Stimulated activated CD4-positive, alpha-beta T cell treated with anti-CD3 and anti-CD28 coated beads, TNF-alpha, amount 100 ng/mL, for 24 hours (primary cell): Measurements from ENCODE around the gene LMX1A.
A peak's percentile ranks its signal among the peaks of the same experiment; 100 is the strongest.

ENCODE experiments used
- DNase-seq, 3 experiments: peaks; one replicate each; pipeline ENCODE4 v3.0.0-alpha.2; 2020; ENCODE audit warnings: low read depth in 3 of 3

LMX1A gene

DNA sequence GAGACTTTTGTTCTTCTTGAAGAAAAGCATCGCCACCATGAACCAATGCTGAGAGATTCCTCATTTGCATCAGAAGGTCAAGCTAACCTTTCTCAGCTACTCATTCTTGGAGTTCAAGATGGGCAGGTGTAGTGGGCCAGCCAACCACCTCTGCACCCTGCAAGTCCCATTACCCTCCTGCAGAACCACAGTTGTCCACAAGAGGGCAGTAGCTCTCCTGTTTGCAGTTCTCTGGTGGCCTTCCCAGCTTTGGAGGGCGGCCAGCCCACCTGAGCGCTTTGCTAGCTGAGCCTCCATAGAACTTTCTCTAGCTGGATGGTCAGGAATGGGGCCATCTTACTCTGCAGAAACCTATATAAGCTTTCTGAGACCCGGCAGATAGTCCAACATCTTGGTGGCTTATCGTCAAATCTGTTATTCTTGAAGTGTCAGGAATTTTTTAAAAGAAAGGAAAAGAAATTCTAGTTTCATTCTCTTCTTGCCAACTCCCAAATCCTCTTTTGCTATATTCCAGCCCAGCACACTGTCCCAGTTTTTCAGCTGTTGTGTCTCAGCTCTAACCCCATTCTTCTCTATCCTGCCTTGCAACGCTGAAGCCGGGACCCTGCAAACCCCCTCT, 11.0 kb upstream of the LMX1A start:
- DNase-seq, result peak; percentile 42 to 73 (median 64)

DNA sequence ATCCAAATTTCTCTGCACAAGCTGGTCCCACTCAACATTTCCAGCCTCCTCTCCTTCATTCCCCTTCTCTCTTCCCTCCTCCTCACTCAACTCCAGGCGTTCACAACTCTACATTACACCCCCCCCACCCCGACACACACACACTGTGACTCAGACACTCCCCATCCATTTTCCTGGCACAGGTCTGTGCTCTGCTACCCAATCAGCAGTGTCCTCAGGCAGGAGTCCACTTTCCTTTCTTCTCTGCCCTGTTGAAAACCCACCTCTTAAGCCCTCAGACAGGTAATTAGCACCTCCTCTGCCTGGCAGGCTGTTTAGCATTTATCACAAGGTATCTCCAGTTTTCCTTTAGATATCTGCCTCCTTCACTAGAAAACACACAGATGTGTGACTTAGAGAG, 8.8 kb upstream of the LMX1A start:
- no peak for DNase-seq

- no peak for DNase-seq
Measured at GRCh38 chr1:165364568-165365133, 8.1 kb upstream of the LMX1A start.

GRCh38 chr1:165356876-165357275, 361 bp upstream of the LMX1A start:
- no peak for DNase-seq

GRCh38 chr1:165355139-165355976, 1.2 kb downstream of the LMX1A start:
- DNase-seq, result no peak

DNA sequence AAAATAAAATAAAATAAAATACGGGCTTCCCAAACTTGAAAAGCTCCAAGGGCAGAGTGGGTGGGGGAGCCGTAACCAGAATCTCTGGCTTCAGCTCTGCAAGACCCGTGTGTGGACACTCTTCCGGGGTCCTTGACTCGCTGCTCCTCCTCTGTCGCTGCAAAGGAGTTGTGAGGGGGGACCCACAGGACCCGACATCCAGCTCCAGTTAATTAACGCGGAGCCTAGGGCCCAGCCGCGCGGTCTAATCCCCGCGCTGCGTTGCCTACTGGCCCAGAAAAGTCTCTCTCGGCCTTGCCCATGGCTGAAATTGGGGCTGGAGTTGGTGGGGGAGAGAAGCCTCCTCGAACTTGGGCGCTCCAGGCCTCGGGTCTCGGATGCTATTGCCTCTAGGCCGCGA, 1.8 kb downstream of the LMX1A start:
- DNase-seq, result no peak

GRCh38 chr1:165353731-165354671, 2.5 kb downstream of the LMX1A start:
- no peak for DNase-seq

DNA sequence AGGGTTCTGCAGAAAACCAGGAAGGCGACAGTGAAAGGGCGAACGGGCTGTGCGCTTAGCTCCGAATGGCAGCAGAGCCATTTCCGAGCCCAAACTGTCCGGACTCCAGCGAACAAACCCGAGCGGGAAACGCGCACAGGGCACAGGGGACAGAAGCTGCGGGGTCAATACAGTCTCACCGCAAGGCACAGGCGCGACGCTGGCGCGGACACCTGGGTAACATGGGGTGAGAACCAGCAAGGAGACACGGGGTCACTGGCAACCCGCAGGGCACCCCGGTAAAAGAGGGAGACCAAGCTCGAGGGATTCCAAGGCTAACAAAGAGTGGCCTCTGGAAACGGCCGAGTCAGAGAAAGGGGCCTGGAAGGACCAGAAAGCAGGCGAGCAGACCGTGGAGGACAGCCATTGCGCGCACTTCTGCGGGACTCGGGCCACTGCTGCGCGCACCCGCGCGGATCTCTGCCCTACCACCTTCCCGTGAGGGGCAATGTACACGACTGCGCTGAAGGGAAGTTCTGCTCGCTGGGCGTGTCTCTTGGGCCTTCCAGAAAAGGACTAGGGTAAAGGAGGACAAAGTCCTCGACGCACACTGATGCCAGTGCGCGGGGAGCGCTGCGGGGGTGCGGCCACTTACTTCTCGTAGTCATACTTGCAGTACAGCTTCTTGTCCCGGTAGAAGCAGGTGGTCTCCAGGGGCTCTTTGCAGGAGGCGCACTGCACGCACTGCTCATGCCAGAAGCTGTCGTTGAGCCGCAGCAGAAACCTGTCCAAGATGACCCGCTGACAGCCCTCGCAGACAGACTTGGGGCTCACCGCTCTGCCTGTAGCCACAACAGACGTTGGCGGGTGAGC, 3.8 kb downstream of the LMX1A start:
- DNase-seq, result no peak

- no peak for DNase-seq
Measured at GRCh38 chr1:165351863-165352441, 4.6 kb downstream of the LMX1A start.

DNA sequence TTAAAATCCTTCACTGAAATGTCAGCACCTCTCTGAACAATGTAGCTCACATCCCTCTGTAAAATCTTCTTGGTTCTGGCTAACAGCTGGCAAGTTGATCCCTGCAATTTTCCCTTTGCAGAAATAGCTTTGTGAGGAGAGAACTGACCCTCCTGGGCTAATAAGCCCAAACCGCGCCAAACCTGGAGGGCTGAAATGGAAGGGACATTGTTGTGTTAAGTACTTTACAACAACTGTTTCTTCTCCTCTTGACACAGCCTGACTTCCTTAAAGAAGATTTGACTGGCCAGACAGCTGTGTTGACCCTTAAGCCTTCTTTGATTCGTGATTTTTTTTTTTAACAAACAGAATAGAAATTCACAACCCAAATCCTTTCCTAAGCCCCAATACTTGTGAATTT, 5.7 kb downstream of the LMX1A start:
- no peak for DNase-seq

GRCh38 chr1:165345502-165345901, 11.0 kb downstream of the LMX1A start:
- no peak for DNase-seq

DNA sequence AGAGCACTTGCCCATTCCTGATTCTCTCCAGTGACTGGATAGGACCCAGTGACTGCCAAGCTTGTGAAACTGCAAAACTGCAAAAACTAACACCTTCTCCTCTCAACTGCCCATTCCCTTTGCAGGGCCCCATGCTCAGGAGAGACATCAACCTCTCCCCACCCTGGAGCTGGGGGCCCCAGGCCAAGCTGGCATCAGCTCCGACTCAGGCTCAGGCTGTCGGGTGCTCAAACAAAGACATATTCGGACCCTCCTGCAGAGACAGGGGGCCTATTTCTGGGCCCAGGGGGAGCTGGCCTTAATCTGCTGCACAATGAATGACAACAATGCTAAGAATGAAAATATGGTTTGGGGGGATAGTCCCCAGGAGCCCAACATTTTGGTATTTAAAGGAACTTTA, 11.8 kb downstream of the LMX1A start:
- DNase-seq, result no peak

- no peak for DNase-seq
Measured at GRCh38 chr1:165344198-165344597, 12.3 kb downstream of the LMX1A start.

DNA sequence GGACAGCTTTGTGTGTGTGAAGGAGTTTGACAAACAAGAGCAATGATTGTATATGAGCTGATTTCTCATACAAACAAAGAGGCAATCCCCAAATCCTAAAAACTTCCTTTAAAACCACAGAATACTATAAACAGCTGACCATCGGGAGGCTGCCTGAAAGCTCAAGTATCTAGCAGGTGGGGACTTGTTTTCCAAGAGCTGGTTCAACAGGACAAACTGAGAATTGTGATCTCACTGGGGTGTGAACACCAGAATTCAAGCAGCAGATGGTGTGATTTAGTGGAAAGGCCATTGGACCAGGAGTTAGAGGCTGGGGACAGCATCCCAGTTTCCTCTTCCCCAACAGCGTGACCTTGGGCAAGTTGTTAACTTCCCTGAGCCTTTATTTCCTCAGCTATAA, 13.9 kb downstream of the LMX1A start:
- no peak for DNase-seq

- DNase-seq, result no peak
Measured at GRCh38 chr1:165342168-165342567, 14.3 kb downstream of the LMX1A start.

DNA sequence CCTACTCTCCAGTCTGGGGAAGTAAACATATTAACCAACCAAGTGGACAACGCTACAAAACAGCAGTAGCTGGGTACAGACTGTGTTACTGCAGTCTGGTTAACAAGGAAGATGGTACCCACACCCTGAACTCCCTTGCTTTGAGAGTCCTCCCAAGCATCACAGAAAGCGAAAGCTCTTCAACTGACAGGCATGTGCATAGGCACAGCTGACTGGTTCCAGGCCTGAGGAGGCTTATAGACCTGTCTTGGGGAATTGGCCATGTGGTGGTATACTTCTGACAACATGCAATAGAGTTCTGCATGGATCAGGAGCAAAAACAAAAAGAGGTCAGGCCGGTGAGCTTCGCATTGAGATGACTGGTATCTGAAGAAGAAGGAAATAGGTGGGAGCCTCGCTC, 17.4 kb downstream of the LMX1A start:
- DNase-seq, result no peak

DNA sequence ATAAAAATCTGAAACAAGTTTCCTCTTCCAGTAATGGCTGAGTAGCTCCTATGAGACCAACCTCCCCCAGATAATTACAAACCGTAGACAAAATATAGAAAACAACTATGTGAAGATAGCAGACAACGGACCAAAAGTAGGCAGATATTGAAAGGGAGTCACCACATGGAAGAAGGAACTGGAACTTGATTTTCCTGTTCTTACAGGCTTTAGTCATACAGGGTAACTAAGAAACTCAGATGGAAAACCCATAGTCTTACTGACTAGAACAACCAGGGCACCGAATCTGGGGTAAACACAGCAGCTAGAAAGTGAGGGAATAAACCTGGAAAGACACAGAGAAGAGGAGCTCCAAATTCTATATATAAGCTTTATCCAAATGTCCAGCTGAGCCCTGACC, 26.0 kb downstream of the LMX1A start:
- DNase-seq, result no peak

DNA sequence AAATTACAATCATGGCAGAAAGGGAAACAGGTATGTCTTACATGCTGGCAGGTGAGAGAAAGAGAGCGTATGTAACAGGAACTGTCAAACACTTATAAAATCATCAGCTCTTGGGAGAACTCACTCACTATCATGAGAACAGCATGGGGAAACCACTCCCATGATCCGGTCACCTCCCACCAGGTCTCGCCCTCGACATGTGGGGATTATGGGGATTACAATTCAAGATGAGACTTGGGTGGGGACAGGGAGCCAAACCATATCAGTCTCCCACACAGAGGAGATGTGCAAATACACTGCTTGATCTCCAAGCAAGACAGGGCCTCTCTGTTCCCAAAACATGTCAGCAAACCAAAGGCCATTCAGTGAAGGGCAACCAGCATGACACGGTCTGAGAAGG, 27.4 kb downstream of the LMX1A start:
- DNase-seq, result no peak

DNA sequence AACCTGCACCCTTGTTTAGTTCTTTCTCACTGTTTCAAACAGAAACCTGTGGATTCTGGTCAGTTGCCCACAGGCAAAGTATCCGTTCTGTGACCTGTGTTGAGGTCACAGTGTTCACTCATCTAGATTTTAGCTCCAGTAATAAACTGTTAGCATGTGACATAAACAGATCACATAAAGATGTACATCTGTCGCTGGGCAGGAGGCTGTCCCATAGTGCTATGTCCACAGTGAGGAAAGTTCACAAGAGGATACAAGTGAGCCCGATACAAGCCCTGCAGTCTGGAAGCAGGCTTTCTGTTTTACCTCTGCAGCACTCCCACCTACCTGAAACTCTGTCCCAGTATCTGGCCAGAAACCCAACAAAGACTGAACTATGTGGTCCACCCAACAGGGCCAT, 28.4 kb downstream of the LMX1A start:
- no peak for DNase-seq

- DNase-seq, result no peak
Measured at GRCh38 chr1:165327538-165327937, 29.0 kb downstream of the LMX1A start.
